8988T (cell line): ENCODE measurements around the gene SMARCA2.

Experiments used
- DNase-seq: peaks from one replicate; pipeline ENCODE4 v3.0.0; 2011

The SMARCA2 gene

DNA sequence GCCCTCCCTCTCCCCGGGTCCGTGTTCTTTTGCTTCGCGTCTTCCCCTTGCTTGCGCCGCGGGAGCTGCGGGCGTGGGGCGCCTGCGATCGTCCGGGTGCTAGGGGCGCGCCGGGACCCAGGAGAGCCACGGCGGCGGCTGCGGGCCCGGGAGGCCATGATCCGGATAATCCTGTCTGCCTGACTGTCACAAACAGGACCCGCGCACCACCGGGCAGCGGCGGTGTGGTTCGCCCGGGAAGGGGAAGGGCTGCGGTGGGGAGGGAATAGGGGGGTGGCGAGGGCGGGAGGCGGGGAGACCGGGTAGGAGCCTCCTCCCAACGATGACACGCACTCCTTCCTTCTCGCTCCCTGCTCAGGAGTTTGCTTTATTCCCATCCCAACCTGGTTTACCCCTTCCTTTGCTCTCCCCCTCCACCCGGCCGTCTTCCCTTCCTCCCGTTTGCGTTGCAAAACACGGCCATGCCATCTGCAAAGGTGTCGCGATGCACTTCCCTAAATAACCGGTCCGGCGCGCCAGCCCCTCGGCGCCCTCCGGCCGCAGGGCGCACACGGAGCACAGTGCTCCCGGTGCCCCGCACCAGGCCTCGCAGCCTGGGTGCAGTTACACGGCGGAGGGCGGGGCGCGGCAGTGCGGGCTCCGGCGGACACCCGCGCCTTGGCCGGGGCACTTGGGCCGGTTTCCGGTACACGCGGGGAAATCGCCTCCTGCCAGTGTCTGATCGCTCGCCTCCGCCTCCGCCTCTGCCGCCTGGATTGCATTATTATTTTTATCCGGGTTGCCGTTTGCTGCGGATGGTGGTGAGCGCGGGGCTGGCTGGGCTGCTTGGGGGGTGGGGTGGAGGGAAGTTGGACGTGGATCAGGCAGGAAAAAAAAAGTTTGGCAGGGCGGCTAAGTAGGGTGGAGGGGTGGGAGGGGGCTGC, 1.5 kb downstream of the SMARCA2 start:
- peak; percentile 65 for DNase-seq

GRCh38 chr9:2017331-2018161, 2.4 kb downstream of the SMARCA2 start:
- peak; percentile 43 for DNase-seq

DNA sequence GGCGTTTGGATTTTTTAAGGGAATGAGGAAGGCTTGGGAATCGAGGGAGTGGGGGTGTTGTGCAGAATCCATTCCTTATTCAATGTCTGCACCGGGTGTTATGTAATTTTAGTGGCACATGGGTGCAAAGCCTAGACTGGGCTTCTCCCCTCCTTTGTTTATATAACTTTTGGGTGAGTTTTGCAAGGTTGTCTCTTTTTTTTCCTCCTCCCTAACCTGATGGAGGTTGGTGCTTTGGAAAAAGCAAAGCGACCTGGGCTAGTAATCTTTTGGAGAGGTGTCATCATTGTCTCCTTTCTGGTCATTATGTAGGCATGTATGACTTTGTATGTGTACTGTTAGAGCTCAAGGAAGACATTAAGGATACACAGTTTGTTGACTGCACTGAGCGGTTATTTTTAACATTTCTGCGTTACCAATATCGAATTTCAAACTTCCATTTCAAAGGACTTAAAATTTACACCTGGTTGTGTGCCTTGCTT, 3.1 kb downstream of the SMARCA2 start:
- peak; percentile 11 for DNase-seq

DNA sequence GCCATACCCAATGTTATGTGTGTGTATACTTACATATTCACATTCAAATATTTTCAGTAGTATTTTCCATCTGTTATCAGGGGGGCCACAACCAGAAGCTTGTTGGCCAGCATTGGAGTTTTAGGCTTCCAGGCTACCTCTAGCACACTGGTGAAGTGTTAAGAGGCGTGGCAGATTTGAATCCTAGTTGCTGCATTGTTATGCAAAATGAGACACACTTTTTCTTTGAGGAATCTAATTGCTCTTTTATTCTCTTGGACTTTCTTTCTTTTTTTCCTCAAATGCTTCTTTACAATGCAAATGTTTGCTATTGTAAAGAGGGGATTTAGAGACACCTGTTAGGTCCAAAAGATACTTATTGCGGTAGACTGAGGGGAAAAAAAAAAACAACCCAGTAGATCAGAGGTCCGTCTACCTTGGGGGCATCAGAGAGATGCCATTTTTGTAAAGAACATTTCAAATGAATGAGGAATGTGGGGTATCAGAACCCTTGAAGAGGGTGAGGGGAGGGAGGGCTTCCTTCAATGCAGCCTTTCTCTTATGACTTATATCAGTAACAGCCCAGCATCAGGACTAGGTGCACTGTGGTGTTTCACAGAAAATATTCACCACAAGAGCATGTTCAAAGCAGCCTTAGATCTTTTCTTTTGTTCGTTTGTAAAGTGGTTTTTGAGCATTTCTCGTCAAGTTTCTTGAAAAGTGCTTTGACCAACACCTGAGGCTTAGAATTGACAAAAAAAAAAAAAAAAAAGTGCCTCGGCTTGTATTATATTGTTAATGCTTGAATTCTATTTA, 3.8 kb downstream of the SMARCA2 start:
- no peak for DNase-seq

DNA sequence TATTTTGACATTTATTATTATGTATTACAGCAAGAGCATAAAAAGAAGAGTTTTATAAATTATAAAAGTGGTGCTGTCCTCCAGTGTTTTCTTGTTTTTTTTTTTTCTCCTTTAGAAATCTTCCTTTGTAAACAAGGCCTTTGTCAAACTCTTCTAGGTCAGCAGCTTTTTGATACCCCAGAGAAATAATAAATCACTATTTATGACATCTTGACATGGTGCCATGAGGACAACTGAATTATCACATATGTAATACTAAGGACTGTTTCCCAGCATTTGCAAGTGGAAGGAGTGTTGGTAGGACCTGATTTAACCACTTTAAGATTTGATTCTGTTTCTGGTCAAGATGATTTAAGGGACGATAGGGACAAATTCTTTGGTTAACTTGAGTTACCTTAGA, 4.6 kb downstream of the SMARCA2 start:
- no peak for DNase-seq

- no peak for DNase-seq
Observed at GRCh38 chr9:2021731-2022130, 6.6 kb downstream of the SMARCA2 start.

GRCh38 chr9:2022560-2022959, 7.4 kb downstream of the SMARCA2 start:
- DNase-seq, result no peak

GRCh38 chr9:2023042-2023441, 7.9 kb downstream of the SMARCA2 start:
- no peak for DNase-seq

DNA sequence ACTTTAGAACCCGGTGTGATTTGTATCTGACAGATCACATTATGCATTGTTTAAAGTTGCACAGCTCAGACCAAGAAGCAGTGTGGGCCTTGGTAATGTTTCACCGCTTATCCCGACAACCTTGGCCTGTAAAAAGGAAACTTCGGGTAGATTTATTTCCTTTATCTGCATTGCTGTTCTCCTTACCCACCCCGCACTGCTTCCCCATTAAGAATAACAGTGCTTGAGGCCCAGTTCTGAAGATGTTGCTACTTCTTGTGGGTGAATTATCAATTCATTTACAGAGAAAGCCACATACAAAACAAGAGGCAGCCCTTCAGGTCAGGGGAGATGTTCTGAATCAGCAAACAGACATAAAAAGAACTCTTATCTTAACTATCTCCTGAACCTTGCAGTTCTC, 8.4 kb downstream of the SMARCA2 start:
- DNase-seq, result no peak

- no peak for DNase-seq
Observed at GRCh38 chr9:2024888-2025782, 10.0 kb downstream of the SMARCA2 start.

DNA sequence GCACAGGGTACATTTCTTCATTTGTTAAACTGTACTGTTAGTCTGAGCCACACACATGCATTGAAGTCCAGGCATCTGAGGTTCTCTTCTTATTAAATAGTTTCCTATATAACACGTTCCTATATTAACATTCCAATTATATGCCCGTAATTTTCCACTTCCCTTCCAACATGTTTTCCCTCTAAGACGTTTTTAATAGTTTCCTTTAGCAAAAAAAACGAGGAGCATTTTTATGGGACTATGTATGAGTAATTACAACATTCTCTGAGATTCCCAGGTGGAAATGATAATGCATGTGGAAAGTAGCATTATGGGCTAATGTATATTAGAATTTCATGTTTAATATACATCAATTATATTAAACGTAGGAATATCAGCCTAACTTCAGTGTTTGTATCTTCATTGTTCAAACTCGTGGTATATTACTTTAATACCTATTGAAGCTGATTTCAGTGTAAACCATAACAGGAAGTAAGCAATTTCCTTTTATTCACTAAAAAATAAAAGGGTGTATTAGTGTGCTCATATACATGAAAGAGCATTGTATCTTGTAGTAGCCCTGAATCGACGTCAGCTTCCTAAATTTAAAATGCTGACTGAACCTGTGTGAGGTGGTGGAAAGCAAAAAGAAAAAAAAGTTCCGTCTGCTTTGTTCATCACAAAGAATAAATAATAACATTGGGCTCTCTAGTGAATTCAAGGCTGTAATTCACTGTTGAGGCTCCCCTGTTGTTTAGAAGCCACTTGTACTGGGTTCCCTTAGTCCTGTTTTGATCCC, 11.3 kb downstream of the SMARCA2 start:
- DNase-seq, result no peak

DNA sequence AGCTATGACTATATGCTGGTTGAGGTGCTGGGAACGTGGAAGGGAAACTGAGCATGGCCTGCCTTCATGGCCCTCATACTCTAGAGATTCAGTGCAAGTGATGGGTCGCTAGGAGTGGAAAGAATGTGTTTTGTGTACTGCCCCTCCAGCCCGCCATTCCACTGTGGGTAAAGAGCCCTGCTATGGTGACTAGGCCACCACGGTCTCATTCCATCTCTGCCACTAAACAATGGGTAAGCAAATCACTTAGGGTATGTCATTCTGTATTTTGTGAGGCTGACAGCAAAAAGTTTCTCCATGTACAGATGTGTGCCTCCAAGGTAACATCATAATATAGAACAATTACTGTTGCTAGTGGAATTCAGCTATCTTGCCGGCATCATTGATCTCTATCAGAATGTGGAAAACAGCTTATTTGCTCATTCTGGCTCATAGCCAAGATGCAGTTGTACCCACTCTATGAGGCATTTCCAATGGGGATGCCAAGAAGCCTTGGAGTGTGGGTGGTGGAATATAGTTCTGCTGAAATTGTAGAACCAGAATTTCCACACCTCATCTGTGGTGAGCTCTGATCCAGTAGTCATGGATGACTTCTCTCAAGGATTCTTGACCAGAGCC, 12.5 kb downstream of the SMARCA2 start:
- DNase-seq, result no peak

- no peak for DNase-seq
Observed at GRCh38 chr9:2028888-2029287, 13.7 kb downstream of the SMARCA2 start.

- no peak for DNase-seq
Observed at GRCh38 chr9:2029666-2030170, 14.6 kb downstream of the SMARCA2 start.

DNA sequence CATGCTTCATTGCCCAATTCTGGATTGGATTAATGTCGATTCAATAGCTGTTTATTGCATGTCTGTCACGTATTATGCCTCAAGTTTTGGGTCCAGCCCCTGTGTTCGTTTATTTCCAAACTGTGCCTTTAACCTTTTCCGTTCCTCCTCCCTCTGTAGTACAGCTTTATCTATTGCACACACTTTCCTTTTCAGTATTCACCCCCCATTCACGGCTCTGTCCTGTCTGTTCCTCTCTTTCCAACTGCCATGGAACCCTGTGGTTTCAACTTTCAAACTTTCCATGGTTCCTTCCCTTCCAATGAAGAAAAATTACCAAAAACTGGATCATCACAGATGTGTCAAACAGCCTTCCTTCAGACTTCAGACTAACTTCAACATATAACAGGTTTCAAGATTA, 17.1 kb downstream of the SMARCA2 start:
- DNase-seq, result no peak

DNA sequence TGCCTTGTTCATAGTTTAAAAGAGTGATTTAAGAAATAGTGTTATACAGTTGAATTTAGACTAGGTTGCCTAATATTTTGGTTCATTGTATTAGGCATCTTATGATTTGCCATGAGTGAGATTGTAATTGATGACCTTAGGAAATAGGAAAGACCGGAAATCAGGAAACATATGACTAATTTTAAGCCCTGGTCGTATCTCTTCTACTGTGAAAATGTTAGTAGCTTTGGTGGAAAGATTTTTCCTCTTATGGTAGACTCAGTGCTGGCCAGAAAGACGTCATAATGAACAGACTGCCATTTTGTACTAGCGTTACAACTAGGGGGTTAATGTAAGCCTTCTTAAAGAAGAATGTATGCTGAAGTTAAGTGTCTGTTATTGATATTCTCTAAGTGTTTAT, 21.7 kb downstream of the SMARCA2 start:
- no peak for DNase-seq

DNA sequence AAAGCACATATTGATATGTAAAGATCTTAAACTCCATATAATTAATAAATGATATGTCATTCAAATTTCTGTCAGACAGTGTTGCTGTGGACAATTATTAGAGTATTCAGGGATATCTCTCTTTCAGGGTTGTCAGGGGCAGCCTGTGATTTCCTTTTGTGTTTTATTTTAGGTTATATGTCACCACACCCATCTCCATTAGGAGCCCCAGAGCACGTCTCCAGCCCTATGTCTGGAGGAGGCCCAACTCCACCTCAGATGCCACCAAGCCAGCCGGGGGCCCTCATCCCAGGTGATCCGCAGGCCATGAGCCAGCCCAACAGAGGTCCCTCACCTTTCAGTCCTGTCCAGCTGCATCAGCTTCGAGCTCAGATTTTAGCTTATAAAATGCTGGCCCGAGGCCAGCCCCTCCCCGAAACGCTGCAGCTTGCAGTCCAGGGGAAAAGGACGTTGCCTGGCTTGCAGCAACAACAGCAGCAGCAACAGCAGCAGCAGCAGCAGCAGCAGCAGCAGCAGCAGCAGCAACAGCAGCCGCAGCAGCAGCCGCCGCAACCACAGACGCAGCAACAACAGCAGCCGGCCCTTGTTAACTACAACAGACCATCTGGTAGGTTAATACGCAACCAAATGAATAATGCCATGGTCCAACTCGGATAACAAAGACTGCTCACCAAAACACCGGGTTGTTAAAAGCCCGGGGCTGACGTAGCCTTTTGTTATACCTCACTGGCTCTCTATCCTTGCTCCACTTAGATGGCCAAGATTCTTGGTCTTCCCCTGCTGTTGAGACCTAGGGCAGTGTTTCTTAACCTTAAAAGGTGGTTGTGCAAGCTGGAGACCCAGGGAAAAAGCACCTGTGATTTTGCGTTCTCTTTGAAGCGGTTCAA, 24.4 kb downstream of the SMARCA2 start:
- DNase-seq, result no peak

GRCh38 chr9:2040828-2041227, 25.7 kb downstream of the SMARCA2 start:
- DNase-seq, result no peak

GRCh38 chr9:2041736-2042135, 26.6 kb downstream of the SMARCA2 start:
- DNase-seq, result no peak
